Measurements from ENCODE around the gene SH3BP4.

DNA sequence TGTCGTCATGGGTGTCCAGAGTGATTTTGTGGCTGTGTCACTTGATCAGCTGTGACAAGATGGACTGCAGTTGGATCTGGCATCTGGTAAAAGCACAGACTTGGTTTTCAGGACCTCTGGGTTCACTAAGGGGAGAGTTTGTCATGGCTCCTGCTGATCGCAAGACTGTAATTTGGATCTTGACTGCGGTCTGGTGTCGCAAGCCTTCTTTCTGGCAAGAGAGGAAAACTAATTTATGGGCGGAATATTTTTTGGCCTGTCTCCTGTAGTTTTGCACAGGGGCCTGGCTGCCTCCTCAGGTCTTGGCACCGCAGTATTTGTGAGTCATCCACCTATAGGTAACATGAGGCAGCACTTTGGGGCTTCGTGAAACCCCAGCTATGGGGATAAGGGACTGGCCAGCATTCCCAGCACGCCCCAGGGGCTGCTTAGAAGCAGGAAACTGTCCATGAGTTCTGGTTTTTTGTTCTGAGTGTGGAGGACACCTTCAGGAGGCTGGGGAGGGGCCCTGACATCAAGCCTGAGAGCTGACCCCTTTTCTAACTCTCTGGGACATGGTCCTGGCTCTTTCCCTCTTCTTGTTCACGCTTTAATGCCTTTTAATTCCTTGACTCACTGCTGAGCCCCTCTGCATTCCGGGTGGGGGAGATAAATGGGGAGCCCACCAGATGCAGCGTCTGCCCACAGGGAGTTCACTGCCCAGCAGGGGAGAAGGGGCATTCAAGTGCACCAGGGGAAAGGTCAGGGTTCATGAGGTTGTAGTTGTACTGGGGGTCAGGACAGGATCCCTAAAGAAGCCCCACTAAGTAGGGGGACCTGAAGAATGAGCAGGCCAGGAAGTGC is 12.2 kb downstream of the SH3BP4 start:
- TF ChIP-seq POLR2AphosphoS5 (IDR thresholded peaks at IDR 0.05; ENCODE audit: low read depth, low read length) (no peak), TAF1 (IDR thresholded peaks at IDR 0.05; ENCODE audit: borderline replicate concordance, insufficient read depth, low read length) (no peak)
